Measurements from ENCODE around the gene PEAK3. TPM values are rescaled to one million over a fixed set of nuclear protein-coding genes. Genes with fewer than 3 reads are reported as not detected.
A peak's percentile ranks its signal among the peaks of the same experiment; 100 is the strongest.

The PEAK3 gene
- total and polyA plus RNA-seq, 9 of the 15 experiments (the other 6 are each of a cell fraction or from before 2014, with no cell fraction given): 0.07 to 0.40 TPM; not detected in 7

DNA sequence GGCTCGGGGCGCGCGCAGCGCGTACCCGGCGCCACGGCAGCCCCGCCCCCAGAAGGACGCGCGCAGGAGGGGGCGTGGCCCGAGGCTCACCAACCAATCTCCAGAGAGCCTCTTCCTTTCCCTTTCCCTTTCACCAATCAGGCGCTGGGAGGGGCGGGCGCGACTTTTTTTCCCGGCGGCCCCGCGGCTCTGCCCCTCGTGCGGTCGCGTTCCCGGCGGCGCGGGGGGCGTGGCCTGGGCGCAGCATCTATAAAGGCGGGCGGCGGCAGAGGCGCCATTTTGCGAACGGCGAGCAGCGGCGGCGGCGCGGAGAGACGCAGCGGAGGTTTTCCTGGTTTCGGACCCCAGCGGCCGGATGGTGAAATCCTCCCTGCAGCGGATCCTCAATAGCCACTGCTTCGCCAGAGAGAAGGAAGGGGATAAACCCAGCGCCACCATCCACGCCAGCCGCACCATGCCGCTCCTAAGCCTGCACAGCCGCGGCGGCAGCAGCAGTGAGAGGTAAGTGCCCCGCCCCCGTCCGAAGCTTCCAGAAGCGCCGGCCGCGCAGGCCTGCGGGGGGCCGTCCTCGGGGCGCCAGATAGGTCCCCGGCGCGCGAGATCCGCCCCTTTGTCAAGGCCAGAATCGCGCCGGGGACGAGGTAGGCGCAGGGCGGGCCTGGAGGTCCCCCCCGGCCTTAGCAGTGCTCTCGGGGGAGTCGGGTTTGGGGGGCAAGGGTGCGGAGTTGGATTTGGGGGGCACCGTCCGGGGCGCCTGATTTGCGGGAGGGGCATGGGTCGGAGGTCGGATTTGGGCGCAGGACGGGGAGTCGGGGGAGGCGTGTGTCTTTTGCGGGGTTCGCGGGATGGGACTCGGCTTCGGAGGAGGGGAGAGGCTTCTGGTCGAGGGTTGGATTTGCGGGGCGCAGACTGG, 12.5 kb downstream of the PEAK3 start (continued):
- TF ChIP-seq, protein P1, sequence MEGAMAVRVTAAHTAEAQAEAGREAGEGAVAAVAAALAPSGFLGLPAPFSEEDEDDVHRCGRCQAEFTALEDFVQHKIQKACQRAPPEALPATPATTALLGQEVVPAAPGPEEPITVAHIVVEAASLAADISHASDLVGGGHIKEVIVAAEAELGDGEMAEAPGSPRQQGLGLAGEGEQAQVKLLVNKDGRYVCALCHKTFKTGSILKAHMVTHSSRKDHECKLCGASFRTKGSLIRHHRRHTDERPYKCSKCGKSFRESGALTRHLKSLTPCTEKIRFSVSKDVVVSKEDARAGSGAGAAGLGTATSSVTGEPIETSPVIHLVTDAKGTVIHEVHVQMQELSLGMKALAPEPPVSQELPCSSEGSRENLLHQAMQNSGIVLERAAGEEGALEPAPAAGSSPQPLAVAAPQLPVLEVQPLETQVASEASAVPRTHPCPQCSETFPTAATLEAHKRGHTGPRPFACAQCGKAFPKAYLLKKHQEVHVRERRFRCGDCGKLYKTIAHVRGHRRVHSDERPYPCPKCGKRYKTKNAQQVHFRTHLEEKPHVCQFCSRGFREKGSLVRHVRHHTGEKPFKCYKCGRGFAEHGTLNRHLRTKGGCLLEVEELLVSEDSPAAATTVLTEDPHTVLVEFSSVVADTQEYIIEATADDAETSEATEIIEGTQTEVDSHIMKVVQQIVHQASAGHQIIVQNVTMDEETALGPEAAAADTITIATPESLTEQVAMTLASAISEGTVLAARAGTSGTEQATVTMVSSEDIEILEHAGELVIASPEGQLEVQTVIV (CRISPR knock-in tag; IDR thresholded peaks at IDR 0.05; ENCODE audit: borderline replicate concordance): no peak
- TF ChIP-seq NCOA2 (IDR thresholded peaks at IDR 0.05; ENCODE audit: partially characterized antibody in 2 of 2) (no peak), BRF1 (IDR thresholded peaks at IDR 0.05; ENCODE audit: borderline replicate concordance, extremely low read depth, insufficient read length) (no peak), TCF7L2 (IDR thresholded peaks at IDR 0.05; ENCODE audit: low read depth, low read length) (no peak), ZFX (CRISPR knock-in tag; IDR thresholded peaks at IDR 0.05) (peak; percentile 70), MXI1 (IDR thresholded peaks at IDR 0.05; ENCODE audit: low read depth, low read length) (no peak; the same call in 1 of the 2 replicates), RREB1 (CRISPR knock-in tag; IDR thresholded peaks at IDR 0.05) (no peak), STAT5B (CRISPR knock-in tag; IDR thresholded peaks at IDR 0.05) (no peak), THRA (IDR thresholded peaks at IDR 0.05) (no peak), NR3C1 (CRISPR knock-in tag; IDR thresholded peaks at IDR 0.05) (no peak), TAF7 (tag; IDR thresholded peaks at IDR 0.05) (peak; percentile 98)
